GM23338 (cell line): ENCODE results near the gene MMP26. TPM values are rescaled to one million over a fixed set of nuclear protein-coding genes. Genes with fewer than 3 reads are reported as not detected.

Experiments used
- ATAC-seq: fragments of 200-7000 bp; cut with Tn5 transposase; 3 replicates; pipeline ENCODE4 v1.9.1; 2020
- DNase-seq: peaks from one replicate; pipeline ENCODE4 v3.0.0-alpha.2; 2015; ENCODE audit warnings: low spot score
- H2AFZ ChIP-seq: fragments of 200-600 bp; sonication (generic); 2 replicates; pipeline ENCODE4 v1.8.0; 2016; ENCODE audit warnings: antibody characterized with exemption, mild to moderate bottlenecking, moderate library complexity
- H3F3A ChIP-seq: fragments of 200-600 bp; sonication (generic); replicated peaks from 2 replicates; pipeline ENCODE4 v1.8.0; 2017; ENCODE audit warnings: antibody characterized with exemption, mixed run types, low read depth
- H3K27ac ChIP-seq: fragments of 200-600 bp; sonication (generic); 2 replicates; pipeline ENCODE4 v1.6.1; 2016; ENCODE audit warnings: low read depth
- H3K27me3 ChIP-seq: fragments of 200-600 bp; sonication (generic); 2 replicates; pipeline ENCODE4 v1.8.0; 2016; ENCODE audit warnings: mild to moderate bottlenecking, mixed run types, moderate library complexity; ENCODE audit not compliant: insufficient read depth
- H3K36me3 ChIP-seq: fragments of 200-600 bp; sonication (generic); 2 replicates; pipeline ENCODE4 v1.8.0; 2016; ENCODE audit warnings: mild to moderate bottlenecking; ENCODE audit not compliant: insufficient read depth
- H3K4me1 ChIP-seq: fragments of 200-600 bp; sonication (generic); 2 replicates; pipeline ENCODE4 v1.8.0; 2016; ENCODE audit warnings: mild to moderate bottlenecking, moderate library complexity; ENCODE audit not compliant: insufficient read depth
- H3K4me2 ChIP-seq: fragments of 200-600 bp; sonication (generic); 2 replicates; pipeline ENCODE4 v1.7.1; 2017; ENCODE audit warnings: mixed run types
- H3K4me3 ChIP-seq: fragments of 200-600 bp; sonication (generic); 2 replicates; pipeline ENCODE4 v1.6.1; 2016; ENCODE audit warnings: mixed run types
- H3K79me2 ChIP-seq: fragments of 200-600 bp; sonication (generic); replicated peaks from 2 replicates; pipeline ENCODE4 v1.8.0; 2017; ENCODE audit warnings: mild to moderate bottlenecking; ENCODE audit not compliant: insufficient read depth
- H3K9me2 ChIP-seq: fragments of 200-600 bp; sonication (generic); 2 replicates; pipeline ENCODE4 v1.8.0; 2017; ENCODE audit not compliant: insufficient read depth
- H4K20me1 ChIP-seq: fragments of 200-600 bp; sonication (generic); replicated peaks from 2 replicates; pipeline ENCODE4 v1.8.0; 2017; ENCODE audit warnings: mild to moderate bottlenecking; ENCODE audit not compliant: insufficient read depth
- H3K27ac Mint-ChIP-seq: 2 replicates; pipeline ENCODE4 v1.8.0; 2020; ENCODE audit warnings: inconsistent platforms, mild to moderate bottlenecking, moderate library complexity, mixed read lengths
- H3K27me3 Mint-ChIP-seq: 3 replicates; pipeline ENCODE4 v1.8.0; 2022; ENCODE audit warnings: low read depth, mild to moderate bottlenecking, moderate library complexity, mixed read lengths, inconsistent platforms; ENCODE audit not compliant: insufficient read depth, poor library complexity
- H3K36me3 Mint-ChIP-seq: 3 replicates; pipeline ENCODE4 v1.8.0; 2021; ENCODE audit warnings: low read depth, mild to moderate bottlenecking, inconsistent platforms, moderate library complexity, mixed read lengths
- H3K4me1 Mint-ChIP-seq: 3 replicates; pipeline ENCODE4 v1.8.0; 2020; ENCODE audit warnings: mild to moderate bottlenecking, inconsistent platforms, mixed read lengths
- H3K4me3 Mint-ChIP-seq: 3 replicates; pipeline ENCODE4 v1.8.0; 2021; ENCODE audit warnings: moderate library complexity, mild to moderate bottlenecking, inconsistent platforms, mixed read lengths
- H3K9me3 Mint-ChIP-seq: 3 replicates; pipeline ENCODE4 v1.8.0; 2020; ENCODE audit warnings: moderate library complexity, mild to moderate bottlenecking, inconsistent platforms, mixed read lengths
- CREB1 ChIP-seq: fragments of 250-450 bp; sonication (Bioruptor Pico); IDR thresholded peaks from 2 replicates; pipeline ENCODE4 v1.5.0; 2020; ENCODE audit warnings: low read depth, mild to moderate bottlenecking, moderate library complexity
- CTCF ChIP-seq, 2 experiments: fragments of 200-600 bp in 1 of 2; sonication (generic) in 1 of 2; conservative IDR thresholded peaks; 2 replicates each; pipeline versions ENCODE4 v1.5.1 to v1.6.1; 2016 to 2017; ENCODE audit warnings: antibody characterized with exemption in 2 of 2, low read depth in 2 of 2, mild to moderate bottlenecking in 2 of 2, moderate library complexity in 1 of 2
- ETS1 ChIP-seq: IDR thresholded peaks from 2 replicates; pipeline ENCODE4 v1.6.1; 2016; ENCODE audit warnings: antibody characterized with exemption
- EZH2 ChIP-seq: fragments of 200-600 bp; sonication (generic); IDR thresholded peaks from one replicate; pipeline ENCODE4 v1.8.0; 2017; ENCODE audit warnings: antibody characterized with exemption, mild to moderate bottlenecking, low read depth; ENCODE audit not compliant: unreplicated experiment
- EZH2phosphoT487 ChIP-seq: fragments of 200-600 bp; sonication (generic); IDR thresholded peaks from one replicate; pipeline ENCODE4 v1.8.1; 2018; ENCODE audit warnings: antibody characterized with exemption; ENCODE audit not compliant: unreplicated experiment
- JUNB ChIP-seq: IDR thresholded peaks from one replicate; pipeline ENCODE4 v1.6.1; 2016; ENCODE audit warnings: antibody characterized with exemption; ENCODE audit not compliant: unreplicated experiment
- NANOG ChIP-seq: IDR thresholded peaks from 2 replicates; pipeline ENCODE4 v1.6.1; 2016; ENCODE audit warnings: antibody characterized with exemption, borderline replicate concordance
- POLR2AphosphoS5 ChIP-seq: IDR thresholded peaks from 2 replicates; pipeline ENCODE4 v1.6.1; 2016; ENCODE audit warnings: antibody characterized with exemption, low read depth
- REST ChIP-seq: IDR thresholded peaks from one replicate; pipeline ENCODE4 v1.6.1; 2018; ENCODE audit warnings: antibody characterized with exemption; ENCODE audit not compliant: unreplicated experiment
- STAT1 ChIP-seq: IDR thresholded peaks from one replicate; pipeline ENCODE4 v1.6.1; 2016; ENCODE audit warnings: antibody characterized with exemption; ENCODE audit not compliant: unreplicated experiment
- ZNF331 ChIP-seq: fragments of 250-450 bp; sonication (Bioruptor Pico); IDR thresholded peaks from 2 replicates; pipeline ENCODE4 v1.5.0; 2020; ENCODE audit warnings: low read depth, mild to moderate bottlenecking, moderate library complexity
- polyA plus RNA-seq: library from polyadenylated mRNA; unstranded; fragments of >200 nt; fragmentation: Nextera tagmentation; extraction: Ambion mirVana; gene quantifications from 2 replicates; pipeline ENCODE4 v1.2.1, GENCODE V29; 2016
- total RNA-seq: library from RNA; depleted of rRNA; stranded (reverse); fragments of >200 nt; shearing (Covaris generic); gene quantifications from 2 replicates; pipeline ENCODE4 v1.2.3, GENCODE V29; 2014

The MMP26 gene
- total and polyA plus RNA-seq, 2 experiments from 2014 or later = not detected

- no peak overlapping the region for H3K4me3 Mint-ChIP-seq
- no peak for TF ChIP-seq POLR2AphosphoS5
- no peak for TF ChIP-seq ZNF331 (CRISPR knock-in tag)
- TF ChIP-seq EZH2phosphoT487 = no peak
- no peak for TF ChIP-seq NANOG
- TF ChIP-seq EZH2 = no peak
- no peak for TF ChIP-seq CREB1 (CRISPR knock-in tag)
- TF ChIP-seq REST = no peak
- no peak for TF ChIP-seq STAT1
- no peak for TF ChIP-seq ETS1
- H3K9me3 Mint-ChIP-seq = no peaks in the 10 kb centered on the region
- H3K36me3 Mint-ChIP-seq = no peaks in the 10 kb centered on the region
- H3K4me1 ChIP-seq = peaks cover 12% of the 10 kb centered on the region
- no peaks in the 10 kb centered on the region for H3K36me3 ChIP-seq
- H2AFZ ChIP-seq = no peak overlapping the region
- H3K4me2 ChIP-seq = no peak overlapping the region
- no peak overlapping the region for H3K27ac ChIP-seq
- no peaks in the 10 kb centered on the region for H3F3A ChIP-seq
- H4K20me1 ChIP-seq = no peaks in the 10 kb centered on the region
- H3K4me1 Mint-ChIP-seq = peaks cover 16% of the 10 kb centered on the region; the same call in 2 of the 3 replicates
- no peak overlapping the region for H3K4me3 ChIP-seq
- H3K9me2 ChIP-seq = no peaks in the 10 kb centered on the region
- ATAC-seq = no peak
- no peaks in the 10 kb centered on the region for H3K27me3 ChIP-seq
- no peak for DNase-seq
- no peak overlapping the region for H3K27ac Mint-ChIP-seq
- H3K27me3 Mint-ChIP-seq = no peaks in the 10 kb centered on the region
- H3K79me2 ChIP-seq = no peaks in the 10 kb centered on the region
Measured at GRCh38 chr11:4699697-4700435, 4.7 kb upstream of the MMP26 start.

GRCh38 chr11:4700436-4700820 is 4.2 kb upstream of the MMP26 start:
- Histone ChIP-seq H3K36me3 (no peaks in the 10 kb centered on the region), H2AFZ (no peak overlapping the region), H3K4me2 (no peak overlapping the region), H3K27me3 (no peaks in the 10 kb centered on the region), H3K27ac (no peak overlapping the region), H3K79me2 (no peaks in the 10 kb centered on the region), H3K9me2 (no peaks in the 10 kb centered on the region), H3K4me1 (peaks cover 17% of the 10 kb centered on the region), H4K20me1 (no peaks in the 10 kb centered on the region), H3K4me3 (no peak overlapping the region), H3F3A (no peaks in the 10 kb centered on the region)
- H3K4me1 Mint-ChIP-seq = peaks cover 22% of the 10 kb centered on the region; the same call in 2 of the 3 replicates
- ATAC-seq (no peak), DNase-seq (no peak)
- no peaks in the 10 kb centered on the region for H3K9me3 Mint-ChIP-seq
- H3K27me3 Mint-ChIP-seq = no peaks in the 10 kb centered on the region
- H3K27ac Mint-ChIP-seq = no peak overlapping the region
- H3K36me3 Mint-ChIP-seq = no peaks in the 10 kb centered on the region
- H3K4me3 Mint-ChIP-seq = no peak overlapping the region
- TF ChIP-seq CREB1 (CRISPR knock-in tag) (no peak), JUNB (no peak), STAT1 (no peak), ZNF331 (CRISPR knock-in tag) (no peak), ETS1 (no peak), CTCF (conservative IDR thresholded peaks at IDR 0.05; ENCODE audit: low read depth in 2 of 2) (no peak), REST (no peak), EZH2phosphoT487 (no peak)
